Endothelial cell (in vitro differentiated cells): ENCODE results near the gene SCN1B. TPM values are rescaled to one million over a fixed set of nuclear protein-coding genes. Genes with fewer than 3 reads are reported as not detected.
A peak's percentile ranks its signal among the peaks of the same experiment; 100 is the strongest.
"Not testable (repeated sequence)": the region's sequence is repeated elsewhere in the genome, so short reads cannot be mapped to it uniquely, and the experiment has no call there.

ENCODE experiments used
- DNase-seq: peaks from one replicate; pipeline ENCODE4 v3.0.0; 2021; ENCODE audit warnings: low spot score
- H3K27ac Mint-ChIP-seq: one replicate; pipeline ENCODE4 v1.8.0; 2021; ENCODE audit warnings: mixed read lengths, inconsistent platforms; ENCODE audit not compliant: unreplicated experiment
- H3K27me3 Mint-ChIP-seq: one replicate; pipeline ENCODE4 v1.8.0; 2021; ENCODE audit warnings: mild to moderate bottlenecking, moderate library complexity, mixed read lengths, inconsistent platforms; ENCODE audit not compliant: unreplicated experiment
- H3K36me3 Mint-ChIP-seq: one replicate; pipeline ENCODE4 v1.8.0; 2021; ENCODE audit warnings: mild to moderate bottlenecking, low read depth, mixed read lengths, inconsistent platforms; ENCODE audit not compliant: unreplicated experiment
- H3K4me1 Mint-ChIP-seq: one replicate; pipeline ENCODE4 v1.8.0; 2021; ENCODE audit warnings: mild to moderate bottlenecking, mixed read lengths, inconsistent platforms; ENCODE audit not compliant: unreplicated experiment
- H3K4me3 Mint-ChIP-seq: one replicate; pipeline ENCODE4 v1.8.0; 2021; ENCODE audit warnings: mild to moderate bottlenecking, mixed read lengths, inconsistent platforms; ENCODE audit not compliant: unreplicated experiment
- H3K9me3 Mint-ChIP-seq: one replicate; pipeline ENCODE4 v1.8.0; 2021; ENCODE audit warnings: mixed read lengths, inconsistent platforms; ENCODE audit not compliant: unreplicated experiment
- CTCF ChIP-seq: fragments of 200-600 bp; sonication (generic); IDR thresholded peaks from one replicate; pipeline ENCODE4 v1.5.0; 2021; ENCODE audit warnings: antibody characterized with exemption; ENCODE audit not compliant: unreplicated experiment
- total RNA-seq: library from RNA; stranded (reverse); fragmentation: NEBNext Ultra II Directional; extraction: Animal tissue kit (Norgen Biotek cat#: 25700); gene quantifications from one replicate; pipeline ENCODE4 v1.2.1, GENCODE V29; 2021; ENCODE audit not compliant: unreplicated experiment

Gene SCN1B
- total RNA-seq, 1 donor from 2014 or later = 0.62 TPM

- no peak overlapping the region for H3K27ac Mint-ChIP-seq
- peaks cover 29% of the 10 kb centered on the region for H3K27me3 Mint-ChIP-seq
- no peak for DNase-seq
- no peak for TF ChIP-seq CTCF
- no peaks in the 10 kb centered on the region for H3K9me3 Mint-ChIP-seq
- H3K4me3 Mint-ChIP-seq = peak overlapping the region; percentile 37
- peaks cover 34% of the 10 kb centered on the region for H3K36me3 Mint-ChIP-seq
- peaks cover 6% of the 10 kb centered on the region for H3K4me1 Mint-ChIP-seq
Observed at GRCh38 chr19:35027009-35027408, 3.3 kb upstream of the SCN1B start.

GRCh38 chr19:35027851-35028599 lies 2.2 kb upstream of the SCN1B start:
- TF ChIP-seq CTCF = no peak
- peaks cover 35% of the 10 kb centered on the region for H3K27me3 Mint-ChIP-seq
- peaks cover 37% of the 10 kb centered on the region for H3K36me3 Mint-ChIP-seq
- no peak for DNase-seq
- H3K9me3 Mint-ChIP-seq = no peaks in the 10 kb centered on the region
- peak overlapping the region; percentile 13 for H3K4me3 Mint-ChIP-seq
- peaks cover 6% of the 10 kb centered on the region for H3K4me1 Mint-ChIP-seq
- H3K27ac Mint-ChIP-seq = no peak overlapping the region

- H3K36me3 Mint-ChIP-seq = peaks cover 40% of the 10 kb centered on the region
- H3K9me3 Mint-ChIP-seq, H3K4me1 Mint-ChIP-seq, H3K27ac Mint-ChIP-seq, DNase-seq: not testable (repeated sequence)
- H3K4me3 Mint-ChIP-seq = peak overlapping the region; percentile 13
- H3K27me3 Mint-ChIP-seq = peaks cover 34% of the 10 kb centered on the region
Observed at GRCh38 chr19:35028600-35028885, 1.7 kb upstream of the SCN1B start.

GRCh38 chr19:35029275-35029736 lies 964 bp upstream of the SCN1B start:
- H3K27me3 Mint-ChIP-seq = peaks cover 33% of the 10 kb centered on the region
- H3K36me3 Mint-ChIP-seq = peaks cover 36% of the 10 kb centered on the region
- H3K4me3 Mint-ChIP-seq = peak overlapping the region; percentile 56
- H3K27ac Mint-ChIP-seq, H3K4me1 Mint-ChIP-seq, H3K9me3 Mint-ChIP-seq, DNase-seq: not testable (repeated sequence)

- Mint-ChIP-seq H3K4me3 (no peak overlapping the region), H3K27ac (no peak overlapping the region)
- DNase-seq = no peak
Observed at GRCh38 chr19:35029737-35030256, 473 bp upstream of the SCN1B start.

More at GRCh38 chr19:35029737-35030256, 473 bp upstream of the SCN1B start:
- H3K36me3 Mint-ChIP-seq = peaks cover 34% of the 10 kb centered on the region
- TF ChIP-seq CTCF = no peak
- H3K27me3 Mint-ChIP-seq = peaks cover 32% of the 10 kb centered on the region
- H3K9me3 Mint-ChIP-seq = no peaks in the 10 kb centered on the region
- H3K4me1 Mint-ChIP-seq = peaks cover 6% of the 10 kb centered on the region
